Epithelial cell of umbilical artery (primary cell): ENCODE data around the gene THPO. TPM values are rescaled to one million over a fixed set of nuclear protein-coding genes. Genes with fewer than 3 reads are reported as not detected.

ENCODE experiments used
- total RNA-seq: library from RNA; depleted of rRNA; stranded (reverse); fragments of >200 nt; gene quantifications from 2 replicates; pipeline ENCODE4 v1.2.3, GENCODE V29; 2014

The THPO gene
- under 0.01 TPM in 1 of 2 replicates, not detected in the other for total RNA-seq

DNA sequence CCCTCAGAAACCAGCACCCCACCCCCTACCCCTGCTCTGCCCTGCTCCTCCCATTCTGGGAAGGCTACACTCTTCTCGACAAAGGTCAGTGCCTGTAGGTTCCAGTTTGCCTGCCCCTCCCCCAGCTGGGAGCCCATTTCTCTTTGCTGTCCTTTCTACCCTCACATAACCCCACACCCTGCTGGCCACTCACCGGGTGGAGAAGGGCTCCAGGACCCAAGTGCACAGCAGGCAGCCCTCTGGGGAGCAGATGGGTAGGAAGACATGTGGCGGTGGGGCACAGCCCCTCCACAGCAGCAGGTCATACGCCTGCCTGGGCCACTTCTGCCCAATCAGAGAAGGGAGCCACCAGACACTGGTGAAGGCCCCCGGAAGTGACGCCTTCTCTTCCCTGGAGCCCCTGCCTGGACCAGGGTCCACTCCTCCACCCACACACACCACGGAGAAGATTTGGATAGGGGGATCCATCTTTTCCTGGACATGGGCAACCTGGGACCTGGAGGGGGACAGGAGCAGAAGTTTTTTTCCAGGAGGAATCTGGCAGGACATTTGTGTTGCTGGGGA, at the start of gene THPO:
Gene THPO (minus strand): TSS at position 326 of the 564 bp plus-strand sequence. CDS start 1,948 bp downstream, outside the sequence.

DNA sequence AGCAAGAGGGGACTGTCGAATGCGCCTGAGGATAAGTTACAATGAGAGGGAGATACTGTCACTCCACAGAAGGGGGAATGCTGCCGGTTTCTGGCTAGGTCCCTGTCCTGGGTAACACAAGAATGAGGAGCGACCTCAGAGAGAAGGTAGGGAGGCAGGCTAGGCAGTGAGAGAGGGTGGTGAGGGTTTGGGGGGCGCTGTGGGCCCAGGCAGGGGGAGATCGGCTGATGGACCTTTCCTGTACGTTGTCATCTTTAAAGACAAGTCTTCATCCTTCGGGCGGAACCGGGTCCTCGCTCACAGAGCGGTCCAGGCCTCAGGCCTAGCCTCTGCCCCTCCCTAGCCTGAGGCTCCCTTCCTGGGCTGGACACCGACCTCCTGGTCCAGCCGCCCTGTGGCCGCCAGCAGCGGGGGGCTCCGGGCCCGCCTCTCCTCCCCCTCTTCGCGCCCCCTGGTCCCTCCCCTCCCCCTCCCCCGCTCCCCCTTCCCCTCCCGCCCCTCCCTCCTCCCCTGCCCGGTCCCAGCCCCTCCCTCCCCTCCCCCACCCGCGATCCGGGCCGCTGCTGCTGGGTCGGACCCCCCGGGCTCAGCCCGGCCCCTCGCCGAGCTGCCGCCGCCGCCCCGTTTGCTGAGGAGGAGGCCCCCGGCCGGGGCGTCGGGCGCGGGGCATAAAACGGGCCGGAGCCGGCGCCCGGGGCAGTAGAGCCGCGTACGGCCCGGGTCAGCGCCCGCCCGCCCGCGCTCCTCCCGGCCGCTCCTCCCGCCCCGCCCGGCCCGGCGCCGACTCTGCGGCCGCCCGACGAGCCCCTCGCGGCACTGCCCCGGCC, 1.6 kb upstream of the THPO start, which contains the start of gene CHRD:
Gene CHRD (plus strand): TSS at position 697 of the 827 bp plus-strand sequence. CDS start 265 bp downstream, outside the sequence.

DNA sequence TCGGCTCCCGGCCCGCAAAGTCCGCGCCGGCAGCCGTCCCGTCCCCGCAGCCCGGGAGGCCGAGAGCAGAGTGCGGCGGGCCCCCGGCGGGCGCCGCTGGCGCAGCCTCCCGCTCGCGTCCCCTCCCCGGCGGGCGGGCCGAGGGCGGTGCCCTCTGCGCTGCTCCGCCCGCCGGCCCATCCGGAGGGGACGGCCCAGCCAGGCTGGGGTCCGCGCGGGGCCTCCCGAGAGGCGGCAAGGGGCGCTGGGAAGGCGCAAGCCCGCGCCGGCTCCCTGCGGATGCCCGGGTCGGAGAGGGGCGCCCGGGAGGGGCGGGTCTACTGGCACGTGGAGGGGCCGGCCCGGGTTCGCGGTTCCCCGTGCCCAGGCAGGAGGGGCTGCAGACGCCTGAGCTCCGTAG, 16.5 kb downstream of the THPO start, which contains the start of the genes CLCN2 and POLR2H:
Gene CLCN2 (minus strand): TSS at position 74 of the 400 bp plus-strand sequence. CDS start 126 bp downstream, outside the sequence.
Gene POLR2H (plus strand): TSS at position 179 of the 400 bp plus-strand sequence. CDS start 1,783 bp downstream, outside the sequence.

DNA sequence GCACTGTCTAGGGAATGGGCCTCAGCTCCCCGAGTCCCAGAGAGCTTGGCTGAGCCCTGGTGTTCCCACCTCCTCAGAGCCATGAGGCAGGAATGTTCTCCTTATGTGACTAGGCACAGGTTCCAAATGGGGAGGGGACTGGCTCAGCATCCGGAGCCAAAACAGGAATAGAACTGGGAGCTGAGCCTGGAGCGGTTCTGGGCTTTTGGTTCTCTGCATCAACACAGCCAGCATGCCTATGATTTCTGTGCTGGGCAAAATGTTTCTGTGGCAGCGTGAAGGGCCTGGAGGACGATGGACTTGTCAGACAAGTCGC, 40.6 kb downstream of the THPO start, which contains the start of gene FAM131A:
Gene FAM131A (plus strand): TSS at position 202 of the 316 bp plus-strand sequence. CDS start 31 bp downstream, at position 233.

Other genes starting within 250 kb of the THPO start
- 44.5 and 52.3 TPM in 2 replicates for gene EIF2B5, start 242.8 kb downstream of the THPO start, total RNA-seq
- gene DVL3, start 222.8 kb downstream of the THPO start, total RNA-seq = 18.5 and 19.6 TPM in 2 replicates
- 351 and 389 TPM in 2 replicates for gene AP2M1, start 203.4 kb downstream of the THPO start, total RNA-seq
- gene ABCF3, start 192.0 kb downstream of the THPO start, total RNA-seq = 39.2 and 41.6 TPM in 2 replicates
- gene VWA5B2, start 148.6 kb downstream of the THPO start, total RNA-seq = not detected in 2 replicates
- gene ALG3, start 129.2 kb downstream of the THPO start, total RNA-seq = 26.6 and 32.5 TPM in 2 replicates
- 3.6 and 5.8 TPM in 2 replicates for gene EEF1AKMT4, start 128.5 kb downstream of the THPO start, total RNA-seq
- 0.15 TPM in 1 of 2 replicates, not detected in the other for gene CAMK2N2, start 116.7 kb downstream of the THPO start, total RNA-seq
- not detected in 2 replicates for gene ECE2, start 102.2 kb downstream of the THPO start, total RNA-seq
- gene PSMD2, start 79.0 kb downstream of the THPO start, total RNA-seq = 534 and 651 TPM in 2 replicates
- 222 and 225 TPM in 2 replicates for gene EIF4G1, start 63.6 kb downstream of the THPO start, total RNA-seq
- gene FAM131A, start 40.6 kb downstream of the THPO start, total RNA-seq = 30.9 and 37.1 TPM in 2 replicates
- 1.9 and 3.2 TPM in 2 replicates for gene CLCN2, start 16.6 kb downstream of the THPO start, total RNA-seq
- gene POLR2H, start 16.5 kb downstream of the THPO start, total RNA-seq = 165 and 180 TPM in 2 replicates
- 0.15 and 0.32 TPM in 2 replicates for gene CHRD, start 1.8 kb upstream of the THPO start, total RNA-seq
- 0.15 TPM in 1 of 2 replicates, not detected in the other for gene EPHB3, start 183.6 kb upstream of the THPO start, total RNA-seq